ENCODE results near the gene BTBD19.
"Not testable (repeated sequence)": the region's sequence is repeated elsewhere in the genome, so short reads cannot be mapped to it uniquely, and the experiment has no call there.

- not testable (repeated sequence) for TF ChIP-seq CTCF (IDR thresholded peaks at IDR 0.05; ENCODE audit: control extremely low read depth in 1 of 3, insufficient read depth in 1 of 3, low read depth in 1 of 3, low read length in 3 of 3); CEBPB (IDR thresholded peaks at IDR 0.05; ENCODE audit: low read depth, low read length); NANOG (IDR thresholded peaks at IDR 0.05; ENCODE audit: insufficient read depth, low read depth, low read length, poor library complexity, severe bottlenecking); RFX5 (IDR thresholded peaks at IDR 0.05; ENCODE audit: borderline replicate concordance, low read depth, low read length); POLR2AphosphoS5 (IDR thresholded peaks at IDR 0.05; ENCODE audit: low read depth, low read length); JUN (IDR thresholded peaks at IDR 0.05; ENCODE audit: low read depth, low read length); TEAD4 (IDR thresholded peaks at IDR 0.05; ENCODE audit: low read depth, low read length); SIN3A (conservative IDR thresholded peaks at IDR 0.05 in 1 of 2, IDR thresholded peaks at IDR 0.05 in 1 of 2; ENCODE audit: low read depth in 1 of 2, low read length in 2 of 2); EZH2 (IDR thresholded peaks at IDR 0.05; ENCODE audit: low read depth, low read length, severe bottlenecking); POLR2A (IDR thresholded peaks at IDR 0.05; ENCODE audit: control extremely low read depth in 1 of 2, low read depth in 2 of 2, low read length in 2 of 2)
Observed at GRCh38 chr1:44766421-44766820, 41.9 kb upstream of the BTBD19 start.

All from H1 (cell line).